DOHH2 (cell line): ENCODE measurements around the gene SDHB.

Source experiments
- CTCF ChIP-seq: fragments of 200-600 bp; sonication (generic); IDR thresholded peaks from one replicate; pipeline ENCODE4 v1.5.1; 2014; ENCODE audit warnings: antibody characterized with exemption, mild to moderate bottlenecking, low read depth, low read length; ENCODE audit not compliant: poor library complexity, severe bottlenecking
- EZH2phosphoT487 ChIP-seq: fragments of 200-600 bp; sonication (generic); IDR thresholded peaks from 2 replicates; pipeline ENCODE4 v1.6.1; 2017; ENCODE audit warnings: borderline replicate concordance, mild to moderate bottlenecking, antibody characterized with exemption, low read length, moderate library complexity, mixed read lengths

DNA sequence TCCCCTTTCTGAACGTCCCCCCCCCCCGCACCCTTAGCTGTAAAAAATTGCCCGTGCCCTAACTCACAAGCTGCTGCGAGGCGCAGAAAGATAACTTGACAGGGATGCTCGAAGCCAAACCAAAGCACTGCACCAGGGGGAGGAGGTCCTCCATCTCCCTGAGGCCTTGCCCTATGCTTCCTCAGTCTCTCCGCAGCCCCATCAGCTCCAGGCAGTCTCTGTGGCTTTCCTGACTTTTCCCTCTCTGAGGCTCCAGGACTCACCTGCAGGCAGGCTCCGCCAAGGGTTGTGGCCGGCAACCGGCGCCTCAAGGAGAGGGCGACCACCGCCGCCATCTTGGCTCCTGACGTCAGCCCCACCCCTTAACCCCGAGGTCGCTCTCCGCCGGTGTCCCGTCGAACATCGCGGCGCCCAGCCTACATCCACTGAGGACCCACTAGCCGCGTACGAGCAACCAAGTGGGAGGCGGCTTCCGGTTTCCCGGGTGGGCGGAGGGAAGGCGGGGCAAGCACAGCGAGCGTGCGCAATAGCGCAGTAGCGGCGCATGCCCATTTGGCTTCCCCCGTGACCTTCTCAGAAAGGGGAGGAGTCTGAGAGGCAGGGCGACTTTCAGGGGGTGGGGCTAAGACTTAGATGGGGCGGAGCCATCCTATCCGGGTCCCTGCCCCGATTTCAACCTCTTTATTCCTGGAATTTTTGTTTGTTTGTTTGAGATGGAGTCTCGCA is at the start of gene SDHB:
- TF ChIP-seq EZH2phosphoT487 (no peak), CTCF (no peak)
